RWPE1 (cell line): ENCODE measurements around the gene EYA2.
A peak's percentile ranks its signal among the peaks of the same experiment; 100 is the strongest.

Experiments used
- CTCF ChIA-PET: fragments of 350-600 bp; sonication (Branson Sonifier 250); formaldehyde crosslinking; extraction: SDS; loops from one replicate; lab custom pipeline; 2021; lab: Yijun Ruan, JAX
- POLR2A ChIA-PET: fragments of 400-600 bp; formaldehyde crosslinking; extraction: SDS; loops from one replicate; lab custom pipeline; 2020; ENCODE audit warnings: antibody characterized with exemption; ENCODE audit not compliant: low non-redundant PET; lab: Yijun Ruan, JAX
- DNase-seq: peaks from one replicate; pipeline ENCODE4 v3.0.0; 2012; ENCODE audit warnings: low spot score
- H3K27ac ChIP-seq: fragments of 450-650 bp; 2 replicates; pipeline ENCODE4 v1.5.1; 2017
- CTCF ChIP-seq: fragments of 450-650 bp; conservative IDR thresholded peaks from 2 replicates; pipeline ENCODE4 v1.5.1; 2017; ENCODE audit warnings: low read depth, mild to moderate bottlenecking

The EYA2 gene

DNA sequence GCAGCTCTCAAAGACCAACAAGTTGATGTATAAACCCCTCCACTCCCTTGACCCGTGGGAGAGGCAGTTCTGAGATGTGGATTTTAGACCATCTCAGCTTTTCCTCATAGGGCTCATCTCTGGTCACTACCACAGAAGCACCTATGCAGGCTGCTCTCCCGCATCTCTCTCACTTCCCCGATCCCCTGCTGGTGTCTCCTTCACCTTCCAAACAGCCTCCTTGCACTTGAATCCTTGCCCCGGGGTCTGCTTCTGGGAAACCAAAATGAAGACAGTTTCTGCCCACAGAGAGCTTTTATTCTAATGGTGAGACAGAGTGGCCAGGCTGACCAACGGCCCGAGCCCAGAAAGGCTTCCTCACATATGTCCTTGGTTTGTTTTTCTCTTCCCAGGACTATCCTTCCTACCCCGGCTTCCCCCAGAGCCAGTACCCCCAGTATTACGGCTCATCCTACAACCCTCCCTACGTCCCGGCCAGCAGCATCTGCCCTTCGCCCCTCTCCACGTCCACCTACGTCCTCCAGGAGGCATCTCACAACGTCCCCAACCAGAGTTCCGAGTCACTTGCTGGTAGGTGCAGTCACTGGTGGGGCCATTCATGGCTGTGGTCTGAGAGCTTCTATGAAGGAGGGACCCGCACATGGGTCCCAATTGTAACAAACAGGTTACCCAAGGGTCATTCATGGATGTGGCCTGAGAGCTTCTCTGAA lies 179.3 kb downstream of the EYA2 start:
- TF ChIP-seq CTCF, result no peak
- H3K27ac ChIP-seq, result no peak overlapping the region
- ChIA-PET POLR2A (no interaction called here), CTCF (interaction anchor here (0.6 kb wide), 1 partner anchor 131 kb away, joined by 3 read pairs; no protein-coding TSS in a partner anchor)
- DNase-seq, result no peak

DNA sequence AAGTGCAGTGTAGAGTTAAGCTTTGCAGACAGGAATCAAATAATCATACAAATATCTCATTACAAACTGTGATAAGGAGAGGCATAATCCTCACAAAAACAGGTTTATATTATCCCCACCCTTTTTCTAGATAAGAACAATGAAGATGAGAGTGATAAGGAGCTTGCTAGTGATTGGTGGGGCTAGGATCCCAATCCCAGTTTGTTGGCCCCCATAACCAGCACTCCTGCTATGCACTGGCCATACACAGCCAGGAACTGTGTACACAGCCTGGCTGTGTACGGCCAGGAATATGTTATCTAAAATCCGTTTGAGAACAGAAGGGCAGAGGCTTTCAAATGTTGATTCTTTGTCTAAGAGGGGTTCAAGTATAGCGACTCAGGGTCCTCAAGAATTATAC lies 180.6 kb downstream of the EYA2 start:
- no peak for DNase-seq
- CTCF ChIA-PET, result no interaction called here
- H3K27ac ChIP-seq, result no peak overlapping the region
- TF ChIP-seq CTCF, result no peak
- POLR2A ChIA-PET, result no interaction called here

- TF ChIP-seq CTCF, result 0 out of 2 replicates have a peak, but pooled peaks have one; percentile 0
Measured at GRCh38 chr20:47079047-47079446, 184.4 kb downstream of the EYA2 start.

DNA sequence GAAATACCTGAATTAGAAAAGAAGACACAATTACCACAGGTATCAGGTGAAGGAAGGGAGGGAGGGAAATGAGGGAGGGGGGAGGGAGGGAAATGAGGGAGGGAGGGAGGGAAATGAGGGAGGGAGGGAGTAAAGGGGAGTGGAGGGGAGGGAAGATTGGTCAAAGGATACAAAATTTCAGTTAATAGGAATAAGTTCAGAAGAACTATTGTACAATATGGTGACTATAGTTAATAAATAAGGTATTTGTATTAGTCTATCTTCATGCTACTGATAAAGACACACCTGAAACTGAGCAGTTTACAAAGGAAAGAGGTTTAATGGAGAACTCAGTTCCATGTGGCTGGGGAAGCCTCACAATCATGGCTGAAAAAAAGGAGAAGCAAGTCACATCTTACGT lies 185.7 kb downstream of the EYA2 start:
- H3K27ac ChIP-seq, result no peak overlapping the region
- ChIA-PET POLR2A (no interaction called here), CTCF (no interaction called here)
- TF ChIP-seq CTCF, result no peak
- no peak for DNase-seq

More at GRCh38 chr20:47079047-47079446, 184.4 kb downstream of the EYA2 start:
- CTCF ChIA-PET, result no interaction called here
- no peak overlapping the region for H3K27ac ChIP-seq
- no peak for DNase-seq
- POLR2A ChIA-PET, result no interaction called here

- ChIA-PET POLR2A (no interaction called here), CTCF (no interaction called here)
- no peak for TF ChIP-seq CTCF
- DNase-seq, result no peak
- no peak overlapping the region for H3K27ac ChIP-seq
Measured at GRCh38 chr20:47086316-47086715, 191.7 kb downstream of the EYA2 start.

- POLR2A ChIA-PET, result no interaction called here
- TF ChIP-seq CTCF, result no peak
Measured at GRCh38 chr20:47088335-47088734, 193.7 kb downstream of the EYA2 start.

More at GRCh38 chr20:47088335-47088734, 193.7 kb downstream of the EYA2 start:
- peak; percentile 34 for DNase-seq
- CTCF ChIA-PET, result no interaction called here
- H3K27ac ChIP-seq, result no peak overlapping the region
